ENCODE measurements around the gene PROCR. TPM values are rescaled to one million over a fixed set of nuclear protein-coding genes. Genes with fewer than 3 reads are reported as not detected.
"Not testable (repeated sequence)": the region's sequence is repeated elsewhere in the genome, so short reads cannot be mapped to it uniquely, and the experiment has no call there.

Gene PROCR
- total RNA-seq, 2 donors from 2014 or later, result 9.8 to 14.5 TPM

DNA sequence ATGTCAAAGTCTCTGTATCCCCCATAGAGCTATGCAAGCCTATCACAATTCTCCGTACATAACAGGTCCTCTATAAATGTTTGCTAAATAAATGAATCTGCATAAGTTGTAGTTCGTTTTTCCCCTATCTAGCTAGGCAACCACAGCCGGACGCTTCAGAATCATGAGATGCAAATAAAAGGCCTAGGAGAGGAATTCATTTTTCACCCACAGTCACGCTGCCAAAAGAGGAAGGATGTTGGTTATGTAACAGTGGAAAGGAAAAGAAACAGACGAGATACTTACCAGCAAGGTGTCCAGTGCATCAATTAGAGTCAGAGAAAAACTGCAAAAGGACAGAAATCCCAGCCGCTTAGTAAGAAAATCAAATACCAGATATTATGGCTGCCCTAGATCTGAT is 27.2 kb upstream of the PROCR start:
- H3K9me3 ChIP-seq, result no peaks in the 10 kb centered on the region
- H3K27ac ChIP-seq, result no peak overlapping the region
- H3K27me3 ChIP-seq, result no peaks in the 10 kb centered on the region
- intact Hi-C loops (cut with DNase I), result loop anchor here (2.0 to 5.0 kb wide), 2 partner anchors 64 to 128 kb away; no protein-coding TSS in a partner anchor
- H3K4me1 ChIP-seq, result peaks cover 8% of the 10 kb centered on the region
- H3K4me3 ChIP-seq, result no peak overlapping the region
- TF ChIP-seq, protein P1, sequence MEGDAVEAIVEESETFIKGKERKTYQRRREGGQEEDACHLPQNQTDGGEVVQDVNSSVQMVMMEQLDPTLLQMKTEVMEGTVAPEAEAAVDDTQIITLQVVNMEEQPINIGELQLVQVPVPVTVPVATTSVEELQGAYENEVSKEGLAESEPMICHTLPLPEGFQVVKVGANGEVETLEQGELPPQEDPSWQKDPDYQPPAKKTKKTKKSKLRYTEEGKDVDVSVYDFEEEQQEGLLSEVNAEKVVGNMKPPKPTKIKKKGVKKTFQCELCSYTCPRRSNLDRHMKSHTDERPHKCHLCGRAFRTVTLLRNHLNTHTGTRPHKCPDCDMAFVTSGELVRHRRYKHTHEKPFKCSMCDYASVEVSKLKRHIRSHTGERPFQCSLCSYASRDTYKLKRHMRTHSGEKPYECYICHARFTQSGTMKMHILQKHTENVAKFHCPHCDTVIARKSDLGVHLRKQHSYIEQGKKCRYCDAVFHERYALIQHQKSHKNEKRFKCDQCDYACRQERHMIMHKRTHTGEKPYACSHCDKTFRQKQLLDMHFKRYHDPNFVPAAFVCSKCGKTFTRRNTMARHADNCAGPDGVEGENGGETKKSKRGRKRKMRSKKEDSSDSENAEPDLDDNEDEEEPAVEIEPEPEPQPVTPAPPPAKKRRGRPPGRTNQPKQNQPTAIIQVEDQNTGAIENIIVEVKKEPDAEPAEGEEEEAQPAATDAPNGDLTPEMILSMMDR (IDR thresholded peaks at IDR 0.05), result no peak
- no peak overlapping the region for H3K9ac ChIP-seq (ENCODE audit: low read depth in 2 of 2, low read length in 2 of 2)
- peak; percentile 27 for DNase-seq
- no peaks in the 10 kb centered on the region for H3K36me3 ChIP-seq

DNA sequence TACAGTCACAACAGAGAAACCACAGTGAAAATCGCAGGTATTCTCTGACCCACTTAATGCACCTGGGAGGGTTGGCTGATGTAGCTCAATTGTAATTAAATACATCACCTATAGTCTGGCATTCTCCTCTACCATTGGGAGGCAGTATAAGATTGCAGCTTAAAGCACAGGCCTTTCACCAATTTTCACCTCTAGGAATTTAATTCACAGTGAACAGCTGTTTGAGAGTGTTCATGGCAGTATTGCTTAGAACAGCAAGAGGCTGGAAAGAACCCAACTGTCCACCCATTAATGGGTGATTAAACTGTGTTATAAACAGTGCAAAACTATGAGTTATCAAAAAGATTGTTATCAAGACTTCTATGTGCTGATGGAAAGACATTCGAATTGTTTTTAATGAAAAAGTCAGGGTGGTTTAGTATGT is 26.7 kb upstream of the PROCR start:
- H3K4me3 ChIP-seq, result no peak overlapping the region
- H3K27me3 ChIP-seq, result no peaks in the 10 kb centered on the region
- peak; percentile 24 for DNase-seq
- no peak overlapping the region for H3K9ac ChIP-seq (ENCODE audit: low read depth in 2 of 2, low read length in 2 of 2)
- no peaks in the 10 kb centered on the region for H3K9me3 ChIP-seq
- intact Hi-C loops (cut with DNase I), result loop anchor here (2.0 to 5.0 kb wide), 2 partner anchors 64 to 127 kb away; no protein-coding TSS in a partner anchor
- no peaks in the 10 kb centered on the region for H3K36me3 ChIP-seq
- peaks cover 8% of the 10 kb centered on the region for H3K4me1 ChIP-seq
- TF ChIP-seq, protein P1 (IDR thresholded peaks at IDR 0.05), result peak; percentile 64
- no peak overlapping the region for H3K27ac ChIP-seq

DNA sequence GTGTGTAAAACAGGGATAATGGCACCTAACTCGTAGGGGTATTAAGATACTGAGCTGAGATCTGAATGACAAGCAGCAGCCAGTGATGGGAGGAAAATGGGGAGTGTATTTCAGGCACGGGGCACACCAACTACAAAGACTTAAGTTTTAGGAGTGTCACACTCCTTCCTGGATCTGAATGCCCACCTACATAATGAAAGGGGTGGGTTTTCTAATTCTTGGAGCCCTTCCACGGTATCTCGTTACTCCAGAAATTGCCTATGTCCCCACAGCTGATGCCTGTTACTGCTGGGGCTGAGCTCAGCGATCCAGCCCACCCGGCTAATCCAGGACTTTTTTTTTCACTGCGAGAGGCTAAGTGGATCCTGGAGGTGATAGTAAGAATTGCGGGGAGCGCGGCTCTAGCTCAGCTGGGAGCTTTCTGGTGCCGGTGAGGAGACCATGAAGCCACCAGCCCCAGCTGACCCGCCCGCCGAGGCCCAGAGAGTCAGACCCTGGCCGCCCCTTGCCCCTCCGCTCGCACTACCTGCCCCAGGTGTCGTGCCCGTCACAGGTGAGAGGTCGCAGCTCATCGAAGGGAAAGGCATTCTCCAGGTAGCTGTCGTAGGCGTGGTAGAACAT is 25.5 kb upstream of the PROCR start:
- Histone ChIP-seq H3K9me3 (no peaks in the 10 kb centered on the region), H3K27me3 (no peaks in the 10 kb centered on the region), H3K9ac (ENCODE audit: low read depth in 2 of 2, low read length in 2 of 2) (peak overlapping the region; percentile 85 to 87), H3K4me3 (peak overlapping the region; percentile 66), H3K4me1 (peaks cover 8% of the 10 kb centered on the region), H3K27ac (peak overlapping the region; percentile 90), H3K36me3 (no peaks in the 10 kb centered on the region)
- intact Hi-C loops (cut with DNase I), result loop anchor here (5.0 kb wide), 1 partner anchor 126 kb away; no protein-coding TSS in a partner anchor
- TF ChIP-seq, protein P1 (IDR thresholded peaks at IDR 0.05), result no peak
- peak; percentile 57 for DNase-seq

DNA sequence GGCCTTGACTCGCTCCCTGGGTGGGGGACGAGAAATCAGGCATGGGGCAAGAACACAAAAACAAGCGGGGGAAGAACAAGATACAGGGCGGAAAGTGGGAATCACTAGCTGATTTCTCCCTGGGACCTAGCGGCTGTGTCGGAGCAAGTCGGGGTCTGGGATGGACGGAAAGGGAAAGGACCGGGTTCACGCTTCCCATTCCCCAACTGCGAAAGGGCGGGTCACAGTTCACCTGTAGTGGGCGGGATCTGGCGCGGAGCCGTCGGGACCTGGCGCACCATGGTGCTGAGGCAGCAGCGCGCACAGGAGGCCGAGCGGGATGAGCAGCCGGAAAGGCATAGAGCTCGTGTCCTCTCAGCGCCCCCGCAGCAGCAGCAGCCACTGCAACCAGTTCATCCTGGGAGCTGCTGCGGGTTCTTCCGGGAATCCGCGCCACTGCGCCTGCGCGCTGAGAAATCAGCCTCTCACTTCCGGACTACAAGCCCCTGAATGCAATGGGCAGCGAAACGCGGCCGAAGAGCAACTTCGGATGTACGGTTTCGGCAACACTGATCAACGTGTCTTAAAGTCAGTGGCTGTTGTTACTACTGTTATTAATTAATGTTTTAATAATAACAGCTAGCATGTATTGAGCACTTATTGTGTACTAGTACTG is 24.8 kb upstream of the PROCR start, which contains the start of gene EDEM2:
TSS of gene EDEM2 (minus strand) at position 417 of the 655 bp plus-strand sequence. CDS start at position 339, 78 bp downstream.
- Histone ChIP-seq H3K4me3 (peak within 1 kb of the TSS; percentile 66), H3K9ac (ENCODE audit: low read depth in 2 of 2, low read length in 2 of 2) (peak within 1 kb of the TSS; percentile 85 to 87), H3K4me1 (peaks cover 8% of the 10 kb centered on the region), H3K27ac (peak within 1 kb of the TSS; percentile 90), H3K27me3 (no peaks in the 10 kb centered on the region), H3K36me3 (no peaks in the 10 kb centered on the region), H3K9me3 (no peaks in the 10 kb centered on the region)
- peak; percentile 96 for DNase-seq
- TF ChIP-seq, protein P1 (IDR thresholded peaks at IDR 0.05), result no peak
- intact Hi-C loops (cut with DNase I), result loop anchor here (5.0 kb wide), 1 partner anchor 125 kb away; no protein-coding TSS in a partner anchor

DNA sequence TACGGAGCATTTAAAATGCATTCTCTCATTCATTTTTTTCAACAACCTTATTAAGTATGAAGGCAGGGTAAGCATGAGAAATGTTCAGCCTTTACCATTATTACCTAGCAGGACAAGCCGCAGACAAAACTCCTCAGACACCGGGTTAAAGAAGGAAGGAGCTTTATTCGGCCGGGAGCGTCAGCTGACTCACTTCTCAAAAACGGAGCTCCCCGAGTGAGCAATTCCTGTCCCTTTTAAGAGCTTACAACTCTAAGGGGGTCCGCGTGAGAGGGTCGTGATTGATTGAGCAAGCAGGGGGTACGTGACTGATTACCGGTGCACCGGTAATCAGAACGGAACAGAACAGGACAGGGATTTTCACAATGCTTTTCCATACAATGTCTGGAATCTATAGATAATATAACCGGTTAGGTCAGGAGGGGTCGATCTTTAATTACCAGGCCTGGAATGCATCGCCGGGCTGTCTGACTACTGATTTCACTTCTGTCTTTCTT is 24.2 kb upstream of the PROCR start:
- not testable (repeated sequence) for H3K9me3 ChIP-seq, H3K36me3 ChIP-seq, H3K27me3 ChIP-seq, H3K4me1 ChIP-seq
- intact Hi-C loops (cut with DNase I), result loop anchor here (5.0 kb wide), 1 partner anchor 125 kb away; no protein-coding TSS in a partner anchor
- peak; percentile 34 for DNase-seq
- Histone ChIP-seq H3K9ac (ENCODE audit: low read depth in 2 of 2, low read length in 2 of 2) (peak overlapping the region; percentile 85 to 87), H3K27ac (peak overlapping the region; percentile 90), H3K4me3 (peak overlapping the region; percentile 66)

Measured in colonic mucosa (tissue), 4 donors.